HL-60/S4 treated with retinoic acid at 250 ng/mL for 4 days and 3 days (cell line): Measurements from ENCODE around the gene CIAO3.

ENCODE experiments used
- in situ Hi-C: fragments of 300-500 bp; cut with MboI; formaldehyde crosslinking; loops from 2 replicates; pipeline ENCODE4 v1.7.0; 2022; ENCODE audit warnings: low sequenced_read_pairs

CIAO3 gene

DNA sequence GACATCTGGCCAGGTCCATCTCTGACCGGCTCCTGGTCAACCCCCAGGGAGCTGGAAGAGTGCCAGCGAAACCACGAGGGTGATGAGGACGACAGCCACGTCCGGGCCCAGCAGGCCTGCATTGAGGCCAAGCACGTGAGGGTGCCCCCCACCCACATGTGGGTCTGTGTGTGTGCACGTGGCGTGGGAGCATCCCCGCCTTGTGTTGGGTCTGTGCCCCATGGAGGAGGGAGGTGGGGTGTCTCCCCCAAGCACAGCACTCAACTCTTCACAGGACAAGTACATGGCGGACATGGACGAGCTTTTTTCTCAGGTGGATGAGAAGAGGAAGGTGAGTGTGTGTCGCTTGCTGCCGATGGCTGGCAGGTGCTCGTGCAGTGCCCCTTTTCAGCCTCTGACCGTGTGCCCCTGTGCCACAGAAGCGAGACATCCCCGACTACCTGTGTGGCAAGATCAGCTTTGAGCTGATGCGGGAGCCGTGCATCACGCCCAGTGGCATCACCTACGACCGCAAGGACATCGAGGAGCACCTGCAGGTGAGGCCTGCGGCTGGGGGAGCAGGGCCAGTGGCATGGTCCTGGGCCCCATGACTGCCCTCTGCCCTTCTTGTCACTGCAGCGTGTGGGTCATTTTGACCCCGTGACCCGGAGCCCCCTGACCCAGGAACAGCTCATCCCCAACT lies 58.9 kb downstream of the CIAO3 start:
- in situ Hi-C loops, result no loop called here

DNA sequence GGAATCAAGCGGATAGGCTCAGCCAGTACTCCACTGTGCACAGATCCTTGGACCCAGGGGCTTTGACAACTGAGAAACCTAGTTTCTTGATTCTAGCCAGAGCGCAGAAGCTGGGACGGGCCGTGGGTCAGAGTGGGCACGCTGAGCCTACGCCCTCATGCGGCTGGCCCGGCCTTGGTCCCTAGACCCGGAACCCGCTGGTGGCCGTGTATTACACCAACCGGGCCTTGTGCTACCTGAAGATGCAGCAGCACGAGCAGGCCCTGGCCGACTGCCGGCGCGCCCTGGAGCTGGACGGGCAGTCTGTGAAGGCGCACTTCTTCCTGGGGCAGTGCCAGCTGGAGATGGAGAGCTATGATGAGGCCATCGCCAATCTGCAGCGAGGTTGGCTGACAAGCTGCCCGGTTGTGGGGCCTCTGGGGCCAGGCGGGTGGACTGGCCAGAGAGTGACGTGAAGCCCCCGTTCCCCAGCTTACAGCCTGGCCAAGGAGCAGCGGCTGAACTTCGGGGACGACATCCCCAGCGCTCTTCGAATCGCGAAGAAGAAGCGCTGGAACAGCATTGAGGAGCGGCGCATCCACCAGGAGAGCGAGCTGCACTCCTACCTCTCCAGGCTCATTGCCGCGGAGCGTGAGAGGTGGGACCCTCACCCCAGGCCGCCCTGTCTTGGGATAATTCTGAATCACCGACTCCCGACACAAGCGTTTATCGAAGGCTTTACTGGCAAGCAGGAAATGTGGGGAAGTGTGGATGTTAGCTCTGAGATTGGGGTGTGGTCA lies 59.6 kb downstream of the CIAO3 start:
- in situ Hi-C loops, result no loop called here

DNA sequence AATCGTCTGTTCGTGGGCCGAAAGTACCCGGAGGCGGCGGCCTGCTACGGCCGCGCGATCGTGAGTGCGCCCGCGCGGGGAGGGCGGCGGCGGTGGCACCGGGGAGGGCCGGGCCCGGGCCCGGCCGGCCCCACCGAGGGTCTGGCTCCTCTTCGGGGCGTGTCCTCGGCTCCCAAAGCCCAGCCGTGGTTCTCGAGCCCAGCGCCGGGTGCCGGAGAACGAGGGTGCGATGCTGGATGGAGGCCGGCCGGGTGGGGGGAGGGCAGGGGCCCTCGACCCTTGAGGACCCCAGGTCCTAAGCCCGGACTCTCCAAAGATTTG lies 60.2 kb downstream of the CIAO3 start:
- in situ Hi-C loops, result no loop called here

DNA sequence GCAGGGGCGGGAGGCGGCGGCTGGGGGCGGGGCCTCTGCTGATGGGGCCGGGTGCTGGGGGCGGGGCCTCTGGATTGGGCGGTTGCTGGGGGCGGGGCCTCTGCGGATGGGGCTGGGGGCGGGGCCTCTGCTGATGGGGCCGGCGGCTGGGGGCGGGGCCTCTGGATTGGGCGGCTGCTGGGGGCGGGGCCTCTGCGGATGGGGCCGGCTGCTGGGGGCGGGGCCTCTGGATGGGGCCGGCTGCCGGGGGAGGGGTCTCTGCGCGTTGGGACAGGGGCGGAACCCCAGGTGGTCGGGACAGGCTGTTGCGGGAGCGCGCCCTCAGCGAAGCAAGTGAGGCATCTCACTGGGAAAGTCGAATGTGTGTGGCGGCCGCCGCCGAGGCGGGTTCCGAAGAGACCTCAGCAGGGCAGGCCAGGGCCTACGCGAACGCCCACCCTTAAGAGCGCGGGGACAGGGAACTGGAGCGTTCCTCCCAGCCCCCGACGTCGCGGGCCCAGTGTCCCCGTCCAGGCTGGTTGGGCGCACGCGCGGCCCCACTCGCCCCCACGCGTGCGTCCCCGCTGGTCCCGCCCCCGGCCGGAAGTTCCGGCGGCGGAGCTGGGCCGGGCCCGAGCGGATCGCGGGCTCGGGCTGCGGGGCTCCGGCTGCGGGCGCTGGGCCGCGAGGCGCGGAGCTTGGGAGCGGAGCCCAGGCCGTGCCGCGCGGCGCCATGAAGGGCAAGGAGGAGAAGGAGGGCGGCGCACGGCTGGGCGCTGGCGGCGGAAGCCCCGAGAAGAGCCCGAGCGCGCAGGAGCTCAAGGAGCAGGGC lies 60.8 kb downstream of the CIAO3 start, which contains the start of gene STUB1:
TSS of gene STUB1 (plus strand) at position 597 of the 811 bp plus-strand sequence. CDS start at position 713, 116 bp downstream.
- in situ Hi-C loops, result no loop called here
